Measurements from ENCODE around the gene ZDHHC7. TPM values are rescaled to one million over a fixed set of nuclear protein-coding genes. Genes with fewer than 3 reads are reported as not detected.

ZDHHC7 gene
- total RNA-seq, 1 donor from 2014 or later, result 29.0 TPM

- Mint-ChIP-seq H3K4me1 (ENCODE audit: low read depth) (peaks cover 16% of the 10 kb centered on the region), H3K27me3 (ENCODE audit: insufficient read depth) (peaks cover 8% of the 10 kb centered on the region), H3K9me3 (no peaks in the 10 kb centered on the region), H3K27ac (no peak overlapping the region), H3K4me3 (no peak overlapping the region), H3K36me3 (ENCODE audit: low read depth) (peaks cover 7% of the 10 kb centered on the region)
- intact Hi-C loops (cut with micrococcal nuclease), result loop anchor here (10.0 kb wide), 1 partner anchor 505 kb away; no protein-coding TSS in a partner anchor
- DNase-seq (ENCODE audit: low spot score), result no peak
These were observed 38.5 kb upstream of the ZDHHC7 start for GRCh38 chr16:85049706-85050305.

DNA sequence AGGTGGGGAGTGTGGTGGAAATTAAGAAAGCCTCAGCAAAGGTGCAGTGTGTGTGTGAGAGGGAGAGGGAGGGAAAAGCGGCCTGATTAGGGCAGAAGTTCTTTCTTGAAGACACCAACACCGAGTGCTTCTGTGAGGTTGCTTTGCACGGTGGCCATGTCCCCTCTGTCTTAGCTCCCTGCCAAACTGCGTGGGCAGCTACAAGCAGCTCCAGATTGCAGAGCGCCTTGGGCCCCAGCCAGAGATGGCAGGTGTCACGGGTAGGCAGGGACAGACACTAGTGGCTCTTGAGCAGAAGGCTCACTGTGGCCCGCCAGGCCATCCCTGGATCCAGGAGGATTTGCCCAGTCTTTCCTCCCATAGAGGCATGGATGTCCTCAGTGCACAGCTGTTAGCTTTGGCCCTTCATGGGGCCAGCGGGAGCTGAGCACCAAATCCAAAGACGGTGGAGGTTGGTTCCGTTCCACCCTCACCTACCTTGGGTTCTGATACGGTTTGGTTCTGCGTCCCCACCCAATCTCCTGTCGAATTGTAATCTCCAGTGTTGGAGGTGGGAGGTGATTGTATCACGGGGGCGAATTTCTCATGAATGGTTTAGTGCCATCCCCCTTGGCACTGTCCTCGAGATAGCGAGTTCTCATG lies 37.7 kb upstream of the ZDHHC7 start:
- H3K4me3 Mint-ChIP-seq, result no peak overlapping the region
- no peak overlapping the region for H3K27ac Mint-ChIP-seq
- H3K9me3 Mint-ChIP-seq, result no peaks in the 10 kb centered on the region
- no peak for DNase-seq (ENCODE audit: low spot score)
- intact Hi-C loops (cut with micrococcal nuclease), result no loop called here
- peaks cover 7% of the 10 kb centered on the region for H3K36me3 Mint-ChIP-seq (ENCODE audit: low read depth)
- H3K27me3 Mint-ChIP-seq (ENCODE audit: insufficient read depth), result peaks cover 8% of the 10 kb centered on the region
- H3K4me1 Mint-ChIP-seq (ENCODE audit: low read depth), result peaks cover 16% of the 10 kb centered on the region

DNA sequence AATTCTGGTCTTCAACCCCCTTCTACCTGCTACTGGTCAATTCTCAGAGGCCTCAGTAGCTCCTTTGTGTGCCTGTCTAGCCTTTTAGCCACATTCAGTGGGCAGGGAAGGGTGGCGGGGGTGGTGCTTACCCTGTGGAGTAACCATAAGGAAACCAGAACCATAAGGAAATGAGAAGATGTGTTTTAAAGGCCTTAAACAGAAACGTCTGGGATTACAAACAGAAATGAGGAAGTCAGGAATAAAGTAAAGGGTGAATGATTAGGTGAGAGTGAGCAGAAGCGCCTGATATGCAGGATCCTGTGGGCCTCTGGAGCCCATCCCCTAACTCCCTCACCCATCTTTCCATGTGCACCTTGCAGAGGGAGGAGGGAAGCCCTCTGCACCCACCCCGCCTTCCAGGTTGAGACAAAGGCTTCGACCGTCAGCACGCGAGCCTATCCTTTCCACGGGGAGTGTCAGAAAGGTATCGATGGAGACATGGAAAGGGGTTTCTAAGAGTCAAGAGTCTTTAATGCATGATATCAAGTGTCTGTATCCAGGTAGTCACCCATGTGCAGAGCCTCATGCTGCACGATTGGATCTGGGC lies 36.6 kb upstream of the ZDHHC7 start:
- DNase-seq (ENCODE audit: low spot score), result no peak
- Mint-ChIP-seq H3K4me3 (no peak overlapping the region), H3K9me3 (no peaks in the 10 kb centered on the region), H3K27ac (no peak overlapping the region), H3K27me3 (ENCODE audit: insufficient read depth) (peaks cover 7% of the 10 kb centered on the region), H3K36me3 (ENCODE audit: low read depth) (peaks cover 7% of the 10 kb centered on the region), H3K4me1 (ENCODE audit: low read depth) (peaks cover 16% of the 10 kb centered on the region)
- intact Hi-C loops (cut with micrococcal nuclease), result no loop called here

- peak overlapping the region; percentile 33 for H3K4me3 Mint-ChIP-seq
- peaks cover 7% of the 10 kb centered on the region for H3K27me3 Mint-ChIP-seq (ENCODE audit: insufficient read depth)
- intact Hi-C loops (cut with micrococcal nuclease), result no loop called here
- DNase-seq (ENCODE audit: low spot score), result no peak
- peaks cover 5% of the 10 kb centered on the region for H3K36me3 Mint-ChIP-seq (ENCODE audit: low read depth)
- H3K4me1 Mint-ChIP-seq (ENCODE audit: low read depth), result peaks cover 16% of the 10 kb centered on the region
- H3K27ac Mint-ChIP-seq, result no peak overlapping the region
- H3K9me3 Mint-ChIP-seq, result no peaks in the 10 kb centered on the region
These were observed 35.9 kb upstream of the ZDHHC7 start for GRCh38 chr16:85046931-85047866.

DNA sequence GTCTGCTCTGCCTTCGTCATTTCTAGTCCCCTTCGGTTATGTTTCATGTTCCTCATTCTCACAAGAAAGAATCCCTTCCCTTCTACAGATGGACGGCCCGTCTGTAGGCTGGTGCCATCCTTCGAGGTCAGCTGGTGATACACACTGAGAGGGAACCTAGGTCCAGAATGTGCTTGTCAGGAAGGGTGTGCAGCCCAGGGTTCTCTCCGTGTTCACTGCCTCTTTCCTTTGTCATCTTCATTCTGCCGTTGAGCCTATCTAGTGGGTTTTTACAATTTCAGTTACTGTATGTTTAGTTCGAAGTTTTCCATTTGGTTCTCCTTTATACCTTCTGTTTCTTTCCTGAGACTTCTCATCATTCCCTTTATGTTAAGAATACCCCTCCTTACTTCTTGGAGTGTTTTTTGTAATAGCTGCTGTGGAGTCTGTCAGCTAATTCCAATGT lies 35.2 kb upstream of the ZDHHC7 start:
- H3K36me3 Mint-ChIP-seq (ENCODE audit: low read depth), result peaks cover 5% of the 10 kb centered on the region
- no peak overlapping the region for H3K27ac Mint-ChIP-seq
- no peak for DNase-seq (ENCODE audit: low spot score)
- H3K27me3 Mint-ChIP-seq (ENCODE audit: insufficient read depth), result peaks cover 2% of the 10 kb centered on the region
- peaks cover 16% of the 10 kb centered on the region for H3K4me1 Mint-ChIP-seq (ENCODE audit: low read depth)
- H3K9me3 Mint-ChIP-seq, result no peaks in the 10 kb centered on the region
- H3K4me3 Mint-ChIP-seq, result no peak overlapping the region
- intact Hi-C loops (cut with micrococcal nuclease), result no loop called here

- no peaks in the 10 kb centered on the region for H3K9me3 Mint-ChIP-seq
- intact Hi-C loops (cut with micrococcal nuclease), result no loop called here
- peaks cover 16% of the 10 kb centered on the region for H3K4me1 Mint-ChIP-seq (ENCODE audit: low read depth)
- no peak overlapping the region for H3K4me3 Mint-ChIP-seq
- H3K36me3 Mint-ChIP-seq (ENCODE audit: low read depth), result peaks cover 5% of the 10 kb centered on the region
- DNase-seq (ENCODE audit: low spot score), result no peak
- H3K27ac Mint-ChIP-seq, result no peak overlapping the region
- peaks cover 6% of the 10 kb centered on the region for H3K27me3 Mint-ChIP-seq (ENCODE audit: insufficient read depth)
These were observed 34.5 kb upstream of the ZDHHC7 start for GRCh38 chr16:85045641-85046471.

DNA sequence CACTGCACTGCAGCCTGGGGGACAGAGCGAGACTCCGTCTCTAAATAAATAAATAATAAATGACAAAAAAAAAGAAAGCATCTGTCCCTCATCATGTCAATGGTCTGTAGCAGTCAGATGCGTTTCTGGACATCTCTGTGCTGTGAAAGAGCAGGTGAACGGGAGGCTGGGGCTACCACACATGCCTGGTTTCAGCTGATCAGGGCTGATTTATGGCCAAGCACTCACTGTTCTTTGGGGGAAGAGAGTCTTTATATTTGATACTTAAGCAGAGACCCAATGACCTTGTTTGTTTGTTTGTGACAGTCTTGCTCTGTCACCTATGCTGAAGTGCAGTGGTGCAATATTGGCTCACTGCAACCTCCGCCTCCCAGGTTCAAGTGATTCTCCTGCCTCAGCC lies 33.7 kb upstream of the ZDHHC7 start:
- Mint-ChIP-seq H3K4me3 (no peak overlapping the region), H3K4me1 (ENCODE audit: low read depth) (peaks cover 11% of the 10 kb centered on the region), H3K27ac (no peak overlapping the region), H3K9me3 (no peaks in the 10 kb centered on the region), H3K27me3 (ENCODE audit: insufficient read depth) (peaks cover 6% of the 10 kb centered on the region), H3K36me3 (ENCODE audit: low read depth) (peaks cover 5% of the 10 kb centered on the region)
- intact Hi-C loops (cut with micrococcal nuclease), result no loop called here
- no peak for DNase-seq (ENCODE audit: low spot score)

GRCh38 chr16:85042606-85043005 lies 31.3 kb upstream of the ZDHHC7 start:
- Mint-ChIP-seq H3K4me3 (no peak overlapping the region), H3K27me3 (ENCODE audit: insufficient read depth) (peaks cover 4% of the 10 kb centered on the region), H3K36me3 (ENCODE audit: low read depth) (peaks cover under 1% of the 10 kb centered on the region), H3K27ac (no peak overlapping the region), H3K4me1 (ENCODE audit: low read depth) (peaks cover 11% of the 10 kb centered on the region), H3K9me3 (no peaks in the 10 kb centered on the region)
- intact Hi-C loops (cut with micrococcal nuclease), result no loop called here
- DNase-seq (ENCODE audit: low spot score), result no peak

GRCh38 chr16:85042167-85042526 lies 30.8 kb upstream of the ZDHHC7 start:
- Mint-ChIP-seq H3K36me3 (ENCODE audit: low read depth) (no peaks in the 10 kb centered on the region), H3K9me3 (no peaks in the 10 kb centered on the region), H3K4me3 (no peak overlapping the region), H3K4me1 (ENCODE audit: low read depth) (peaks cover 11% of the 10 kb centered on the region), H3K27me3 (ENCODE audit: insufficient read depth) (peaks cover 4% of the 10 kb centered on the region), H3K27ac (no peak overlapping the region)
- intact Hi-C loops (cut with micrococcal nuclease), result no loop called here
- DNase-seq (ENCODE audit: low spot score), result no peak

GRCh38 chr16:85041219-85042166 lies 30.2 kb upstream of the ZDHHC7 start:
- no peaks in the 10 kb centered on the region for H3K9me3 Mint-ChIP-seq
- no peak overlapping the region for H3K4me3 Mint-ChIP-seq
- H3K27me3 Mint-ChIP-seq (ENCODE audit: insufficient read depth), result peaks cover 4% of the 10 kb centered on the region
- H3K36me3 Mint-ChIP-seq (ENCODE audit: low read depth), result no peaks in the 10 kb centered on the region
- H3K27ac Mint-ChIP-seq, result no peak overlapping the region
- H3K4me1 Mint-ChIP-seq (ENCODE audit: low read depth), result peaks cover 11% of the 10 kb centered on the region
- intact Hi-C loops (cut with micrococcal nuclease), result no loop called here
- no peak for DNase-seq (ENCODE audit: low spot score)

DNA sequence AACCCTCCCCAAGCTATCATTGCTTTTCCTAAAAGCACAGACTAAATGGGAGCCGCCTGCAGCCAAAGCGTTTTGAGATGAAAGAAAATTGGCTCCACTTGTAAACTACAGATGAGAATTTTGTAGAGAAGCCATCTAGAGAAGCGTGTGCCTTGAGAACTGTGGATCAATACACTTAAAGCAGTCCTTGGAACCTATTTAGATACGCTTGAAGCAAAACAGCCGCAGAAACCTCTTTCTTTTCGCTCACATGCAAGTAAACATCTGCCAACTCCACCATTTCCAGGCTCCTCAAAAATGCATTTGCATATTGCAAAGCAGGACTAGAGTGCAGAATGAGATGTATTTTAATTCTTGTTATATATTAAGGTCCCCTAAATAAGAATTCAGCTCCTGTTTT lies 29.4 kb upstream of the ZDHHC7 start:
- H3K4me1 Mint-ChIP-seq (ENCODE audit: low read depth), result peaks cover 13% of the 10 kb centered on the region
- H3K9me3 Mint-ChIP-seq, result no peaks in the 10 kb centered on the region
- intact Hi-C loops (cut with micrococcal nuclease), result no loop called here
- no peak for DNase-seq (ENCODE audit: low spot score)
- no peaks in the 10 kb centered on the region for H3K36me3 Mint-ChIP-seq (ENCODE audit: low read depth)
- H3K27me3 Mint-ChIP-seq (ENCODE audit: insufficient read depth), result peaks cover 4% of the 10 kb centered on the region
- H3K27ac Mint-ChIP-seq, result no peak overlapping the region
- H3K4me3 Mint-ChIP-seq, result no peak overlapping the region

All from activated T-helper 1 cell treated with anti-CD3 and anti-CD28 coated beads, Interleukin-12 subunit alpha, Interleukin-12 subunit beta, Interleukin-2, Interleukin-4 antibody, amounts not matched to agents 30 ng/mL and 10 ng/mL and 1 ng/mL, durations not matched to agents 14 hours and 24 hours and 36 hours (primary cell).